Panc1 (cell line): ENCODE measurements around the gene TMC5. TPM values are rescaled to one million over a fixed set of nuclear protein-coding genes. Genes with fewer than 3 reads are reported as not detected.
A peak's percentile ranks its signal among the peaks of the same experiment; 100 is the strongest.

Experiments used
- ATAC-seq: fragments of 200-7000 bp; cut with Tn5 transposase; 2 replicates; pipeline ENCODE4 v1.9.1; 2020; ENCODE audit warnings: mild to moderate bottlenecking, moderate library complexity
- BruUV-seq: library from RNA; stranded (reverse); fragments of 400-500 nt; replicated peaks from 2 replicates; lab custom pipeline; 2021; lab: Mats Ljungman, UMichigan
- CTCF ChIA-PET: fragments of 300-600 bp; sonication (Branson Sonifier 250); formaldehyde crosslinking; loops from one replicate; lab custom pipeline; 2022; ENCODE audit warnings: antibody characterized with exemption; lab: Charles Lee
- POLR2A ChIA-PET: fragments of 300-600 bp; sonication (Branson Sonifier 250); formaldehyde crosslinking; loops from one replicate; lab custom pipeline; 2022; ENCODE audit warnings: antibody characterized with exemption; lab: Charles Lee
- DNase-seq: peaks from one replicate; pipeline ENCODE4 v3.0.0-alpha.2; 2010; ENCODE audit warnings: low read depth, low spot score
- H3K27ac ChIP-seq: 2 replicates; pipeline ENCODE4 v1.5.1; 2011; ENCODE audit warnings: mild to moderate bottlenecking, low read length, inconsistent platforms
- H3K27me3 ChIP-seq: fragments of 200-500 bp; sonication (Bioruptor generic); 2 replicates; pipeline ENCODE4 v1.6.0; 2014; ENCODE audit warnings: low read length, inconsistent platforms; ENCODE audit not compliant: control insufficient read depth, insufficient read depth
- H3K36me3 ChIP-seq: fragments of 200-500 bp; sonication (Bioruptor generic); 2 replicates; pipeline ENCODE4 v1.5.1; 2014; ENCODE audit warnings: inconsistent platforms, mild to moderate bottlenecking, low read length, moderate library complexity; ENCODE audit not compliant: control insufficient read depth, insufficient read depth
- H3K4me1 ChIP-seq: 2 replicates; pipeline ENCODE4 v1.5.1; 2011; ENCODE audit warnings: inconsistent platforms, mild to moderate bottlenecking, low read length, moderate library complexity; ENCODE audit not compliant: control insufficient read depth, insufficient read depth
- H3K4me3 ChIP-seq, 2 experiments: 2 replicates each; pipeline ENCODE4 v1.5.1; 2011 to 2012; ENCODE audit warnings: low read depth in 2 of 2, low read length in 2 of 2, mild to moderate bottlenecking in 2 of 2, inconsistent platforms in 1 of 2, moderate library complexity in 1 of 2
- H3K9me3 ChIP-seq: fragments of 200-500 bp; sonication (Bioruptor generic); 2 replicates; pipeline ENCODE4 v1.5.1; 2014; ENCODE audit warnings: low read depth, mild to moderate bottlenecking, inconsistent platforms, low read length, moderate library complexity; ENCODE audit not compliant: control insufficient read depth, insufficient read depth
- CTCF ChIP-seq: fragments of 450-650 bp; IDR thresholded peaks from 2 replicates; pipeline ENCODE4 v1.5.1; 2017; ENCODE audit warnings: mild to moderate bottlenecking
- POLR2AphosphoS5 ChIP-seq: IDR thresholded peaks from 2 replicates; pipeline ENCODE4 v1.6.1; 2012; ENCODE audit warnings: mild to moderate bottlenecking, low read depth, low read length, moderate library complexity
- SIN3A ChIP-seq: IDR thresholded peaks from 2 replicates; pipeline ENCODE4 v1.6.1; 2012; ENCODE audit warnings: low read depth, mild to moderate bottlenecking, low read length, moderate library complexity, borderline replicate concordance; ENCODE audit not compliant: insufficient read depth
- TCF7L2 ChIP-seq: IDR thresholded peaks from 2 replicates; pipeline ENCODE4 v1.6.1; 2011; ENCODE audit warnings: mild to moderate bottlenecking, low read depth, low read length, inconsistent platforms
- in situ Hi-C: cut with HindIII; loops from 2 replicates; pipeline ENCODE4 v1.10.0; 2016; ENCODE audit warnings: low sequenced_read_pairs, low pct_unique_long_range_greater_than_20kb
- intact Hi-C: fragments of 100-400 bp; cut with micrococcal nuclease; formaldehyde crosslinking; loops from one replicate; pipeline ENCODE4 v1.10.0; 2022; ENCODE audit not compliant: unreplicated experiment
- total RNA-seq: library from RNA; stranded (reverse); gene quantifications from one replicate; pipeline ENCODE4 v1.2.1, GENCODE V29; 2021; ENCODE audit not compliant: unreplicated experiment
- TF ChIP-seq, protein P1 (sequence below), 2 experiments: IDR thresholded peaks; 2 replicates each; pipeline ENCODE4 v1.6.1; 2011 to 2012; ENCODE audit warnings: low read depth in 2 of 2, control low read depth in 1 of 2, low read length in 1 of 2, mild to moderate bottlenecking in 1 of 2, moderate library complexity in 1 of 2; ENCODE audit not compliant: insufficient read depth in 1 of 2

Gene TMC5
- total RNA-seq, 1 experiment from 2014 or later, result 1.4 TPM

GRCh38 chr16:19406891-19407491, 10.7 kb upstream of the TMC5 start:
- no TSS peak for BruUV-seq
- in situ Hi-C loops, result loop anchor here (25.0 kb wide), 1 partner anchor 130 kb away; no protein-coding TSS in a partner anchor

DNA sequence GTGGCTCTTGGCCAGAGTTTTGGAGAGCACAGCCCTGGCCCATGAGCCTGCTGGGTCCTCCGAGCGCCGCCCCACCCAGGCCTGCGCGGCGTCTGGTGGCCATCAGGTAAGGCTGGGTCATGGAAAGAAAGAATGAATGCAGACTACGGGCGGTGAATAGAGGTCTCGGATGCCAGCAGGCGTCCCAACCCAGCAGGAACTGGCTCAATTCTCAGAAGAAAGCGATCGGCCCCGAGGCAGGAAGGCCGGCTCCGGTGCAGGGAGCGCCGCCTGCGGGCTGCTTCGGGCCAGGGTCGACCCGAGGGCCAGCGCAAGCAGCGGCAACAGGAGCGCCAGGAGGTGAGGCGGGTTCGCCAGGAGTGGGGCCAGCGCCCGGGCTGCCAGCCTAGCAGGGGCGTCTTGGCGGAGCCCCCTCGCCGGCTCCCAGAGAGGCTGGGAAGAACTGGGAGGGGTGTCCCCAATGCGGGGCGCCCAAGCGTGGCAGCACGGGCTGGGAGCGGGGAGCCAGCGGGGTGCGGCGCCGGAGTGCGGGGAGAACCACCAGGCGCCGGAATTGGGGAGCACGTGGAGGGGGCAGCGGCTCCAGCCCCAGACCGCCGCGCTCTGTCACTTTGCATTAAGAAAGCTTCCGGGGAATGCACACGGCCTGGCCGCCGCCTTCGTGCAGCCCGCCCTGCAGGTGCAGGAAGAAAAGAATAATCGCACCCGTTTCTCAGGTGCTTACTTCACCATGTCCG, 7.1 kb upstream of the TMC5 start:
- intact Hi-C loops (no loop called here), in situ Hi-C loops (loop anchor here (25.0 kb wide), 1 partner anchor 127 kb away; no protein-coding TSS in a partner anchor)
- H3K9me3 ChIP-seq, result no peaks in the 10 kb centered on the region
- ChIA-PET POLR2A (interaction anchor here (0.6 kb wide), 1 partner anchor 317 kb away, joined by 3 read pairs; no protein-coding TSS in a partner anchor), CTCF (interaction anchor here (0.9 kb wide), 1 partner anchor 92 kb away, joined by 3 read pairs; no protein-coding TSS in a partner anchor)
- ATAC-seq, result peak; percentile 89
- peaks cover 7% of the 10 kb centered on the region for H3K27me3 ChIP-seq
- TF ChIP-seq TCF7L2, result no peak
- TF ChIP-seq CTCF, result peak; percentile 66
- no peaks in the 10 kb centered on the region for H3K36me3 ChIP-seq
- peak overlapping the region; percentile 48 to 66 for H3K4me3 ChIP-seq
- H3K27ac ChIP-seq, result no peak overlapping the region
- DNase-seq, result no peak
- BruUV-seq, result no TSS peak
- H3K4me1 ChIP-seq, result peaks cover 9% of the 10 kb centered on the region

More at GRCh38 chr16:19406891-19407491, 10.7 kb upstream of the TMC5 start:
- Histone ChIP-seq H3K9me3 (no peaks in the 10 kb centered on the region), H3K36me3 (no peaks in the 10 kb centered on the region), H3K27ac (no peak overlapping the region), H3K27me3 (peaks cover 7% of the 10 kb centered on the region), H3K4me1 (peaks cover 9% of the 10 kb centered on the region), H3K4me3 (no peak overlapping the region)
- ATAC-seq (no peak), DNase-seq (no peak)
- no peak for TF ChIP-seq SIN3A
- TF ChIP-seq POLR2AphosphoS5, result no peak
- TF ChIP-seq CTCF, result no peak
- TF ChIP-seq, protein P1, sequence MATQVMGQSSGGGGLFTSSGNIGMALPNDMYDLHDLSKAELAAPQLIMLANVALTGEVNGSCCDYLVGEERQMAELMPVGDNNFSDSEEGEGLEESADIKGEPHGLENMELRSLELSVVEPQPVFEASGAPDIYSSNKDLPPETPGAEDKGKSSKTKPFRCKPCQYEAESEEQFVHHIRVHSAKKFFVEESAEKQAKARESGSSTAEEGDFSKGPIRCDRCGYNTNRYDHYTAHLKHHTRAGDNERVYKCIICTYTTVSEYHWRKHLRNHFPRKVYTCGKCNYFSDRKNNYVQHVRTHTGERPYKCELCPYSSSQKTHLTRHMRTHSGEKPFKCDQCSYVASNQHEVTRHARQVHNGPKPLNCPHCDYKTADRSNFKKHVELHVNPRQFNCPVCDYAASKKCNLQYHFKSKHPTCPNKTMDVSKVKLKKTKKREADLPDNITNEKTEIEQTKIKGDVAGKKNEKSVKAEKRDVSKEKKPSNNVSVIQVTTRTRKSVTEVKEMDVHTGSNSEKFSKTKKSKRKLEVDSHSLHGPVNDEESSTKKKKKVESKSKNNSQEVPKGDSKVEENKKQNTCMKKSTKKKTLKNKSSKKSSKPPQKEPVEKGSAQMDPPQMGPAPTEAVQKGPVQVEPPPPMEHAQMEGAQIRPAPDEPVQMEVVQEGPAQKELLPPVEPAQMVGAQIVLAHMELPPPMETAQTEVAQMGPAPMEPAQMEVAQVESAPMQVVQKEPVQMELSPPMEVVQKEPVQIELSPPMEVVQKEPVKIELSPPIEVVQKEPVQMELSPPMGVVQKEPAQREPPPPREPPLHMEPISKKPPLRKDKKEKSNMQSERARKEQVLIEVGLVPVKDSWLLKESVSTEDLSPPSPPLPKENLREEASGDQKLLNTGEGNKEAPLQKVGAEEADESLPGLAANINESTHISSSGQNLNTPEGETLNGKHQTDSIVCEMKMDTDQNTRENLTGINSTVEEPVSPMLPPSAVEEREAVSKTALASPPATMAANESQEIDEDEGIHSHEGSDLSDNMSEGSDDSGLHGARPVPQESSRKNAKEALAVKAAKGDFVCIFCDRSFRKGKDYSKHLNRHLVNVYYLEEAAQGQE (IDR thresholded peaks at IDR 0.05; ENCODE audit: insufficient read depth in 1 of 2, low read depth in 2 of 2, low read length in 1 of 2), result no peak
- no peak for TF ChIP-seq TCF7L2
- CTCF ChIA-PET, result no interaction called here
- POLR2A ChIA-PET, result no interaction called here
- intact Hi-C loops, result no loop called here
